COR-L47 (cell line): ENCODE data around the gene SLC12A9.
"Not testable (repeated sequence)": the region's sequence is repeated elsewhere in the genome, so short reads cannot be mapped to it uniquely, and the experiment has no call there.

ENCODE experiments used
- DNase-seq: peaks from one replicate; lab custom pipeline; 2025; lab: John Stamatoyannopoulos, UW

The SLC12A9 gene

DNA sequence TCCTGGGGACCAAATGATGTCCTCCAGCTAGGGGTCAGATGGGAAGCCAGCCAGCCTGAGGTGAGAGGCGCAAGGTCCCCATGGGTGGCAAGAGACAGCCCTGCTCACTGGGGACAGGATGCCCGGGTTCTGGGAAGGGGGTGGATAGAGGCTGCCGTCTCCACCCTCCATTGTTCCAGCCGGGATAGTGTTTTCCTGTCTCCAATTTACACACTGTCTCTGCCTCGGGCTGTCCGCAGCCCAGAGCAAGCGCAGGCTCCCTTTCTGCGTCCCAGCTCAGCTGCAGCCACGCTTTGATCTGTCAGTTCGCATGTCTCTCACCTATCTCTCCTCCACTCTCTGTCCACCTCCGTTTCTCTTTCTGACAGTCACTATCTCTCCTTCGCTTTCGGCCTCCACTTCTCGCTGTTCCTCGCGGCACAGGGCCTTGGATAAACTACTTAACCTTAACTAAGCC lies 27.3 kb upstream of the SLC12A9 start:
- DNase-seq = no peak

DNA sequence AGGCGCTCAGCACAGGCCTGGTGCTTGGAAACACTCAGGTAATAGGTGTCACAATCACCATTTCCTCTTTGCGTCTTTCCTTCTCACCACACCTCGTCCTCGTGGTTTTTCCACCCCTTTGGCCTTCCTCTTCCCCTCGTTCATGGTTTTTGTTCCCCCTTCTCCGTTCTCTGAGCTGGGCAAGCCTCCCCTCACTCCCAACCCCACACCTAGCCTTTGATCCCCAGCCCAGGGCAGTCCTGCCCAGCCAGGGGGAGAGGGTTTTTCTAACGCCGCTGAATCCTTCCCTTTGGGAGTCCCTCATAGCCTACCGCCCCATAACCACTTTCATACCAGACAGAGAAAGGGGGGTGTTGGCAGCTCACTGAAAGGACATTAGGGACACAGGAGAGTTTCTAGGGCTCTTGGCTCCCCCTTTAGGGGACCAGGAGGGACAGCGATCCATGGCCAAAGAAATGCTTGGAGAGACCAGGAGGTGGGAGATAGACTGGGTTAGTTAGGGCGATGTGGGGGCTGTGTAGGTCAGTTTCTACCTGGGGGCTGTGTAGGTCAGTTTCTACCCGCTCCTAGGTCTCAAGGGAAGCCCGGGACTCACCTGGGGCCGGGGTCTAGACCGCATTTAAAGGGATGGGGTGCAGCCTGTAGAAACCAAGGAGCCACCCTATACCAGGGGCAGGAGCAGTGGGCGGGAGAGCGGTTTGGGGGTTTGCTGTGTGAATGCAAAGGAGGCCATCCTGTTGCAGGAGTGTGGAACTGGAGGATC lies 26.6 kb upstream of the SLC12A9 start:
- DNase-seq = no peak

DNA sequence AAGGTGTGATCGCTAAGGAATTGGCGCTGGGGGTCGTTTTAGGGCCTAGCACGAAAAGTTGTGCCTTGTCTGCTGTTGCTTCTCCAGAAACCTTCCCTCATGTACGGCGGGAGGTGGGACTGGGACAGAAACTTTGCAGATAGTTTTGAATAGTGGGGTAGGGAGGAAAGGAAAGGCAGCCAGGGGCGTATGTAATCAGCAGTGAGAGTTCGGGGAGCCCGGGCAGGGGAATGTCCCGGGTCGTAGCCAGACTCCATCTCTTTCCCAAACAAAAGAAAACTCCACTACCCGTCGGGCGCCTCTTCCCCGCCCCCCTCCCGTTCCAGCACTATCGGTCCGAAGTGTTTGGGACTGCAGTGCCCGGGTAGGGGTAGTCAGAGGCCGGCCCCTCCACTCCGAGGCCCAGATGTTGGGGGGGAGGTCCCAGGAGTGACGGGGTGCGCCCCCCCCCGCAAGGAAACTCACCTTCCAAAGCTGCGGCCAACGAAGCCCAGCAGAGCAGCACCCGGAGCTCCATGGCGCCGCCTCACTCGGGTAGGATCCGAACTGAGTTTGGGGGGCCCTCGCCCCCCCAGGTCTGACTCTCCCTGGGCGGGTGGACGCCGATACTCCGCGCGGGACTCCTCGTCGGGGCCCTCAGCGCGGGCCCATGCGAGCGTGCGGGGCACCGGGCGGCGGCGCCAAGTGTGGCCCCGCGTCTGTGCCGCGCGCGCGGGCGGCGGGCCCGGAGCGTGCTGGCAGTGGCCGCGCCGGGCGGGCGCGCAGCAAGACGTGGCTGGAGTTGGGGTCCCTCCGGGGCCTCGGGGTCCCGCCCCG lies 25.8 kb upstream of the SLC12A9 start:
- no peak for DNase-seq

DNA sequence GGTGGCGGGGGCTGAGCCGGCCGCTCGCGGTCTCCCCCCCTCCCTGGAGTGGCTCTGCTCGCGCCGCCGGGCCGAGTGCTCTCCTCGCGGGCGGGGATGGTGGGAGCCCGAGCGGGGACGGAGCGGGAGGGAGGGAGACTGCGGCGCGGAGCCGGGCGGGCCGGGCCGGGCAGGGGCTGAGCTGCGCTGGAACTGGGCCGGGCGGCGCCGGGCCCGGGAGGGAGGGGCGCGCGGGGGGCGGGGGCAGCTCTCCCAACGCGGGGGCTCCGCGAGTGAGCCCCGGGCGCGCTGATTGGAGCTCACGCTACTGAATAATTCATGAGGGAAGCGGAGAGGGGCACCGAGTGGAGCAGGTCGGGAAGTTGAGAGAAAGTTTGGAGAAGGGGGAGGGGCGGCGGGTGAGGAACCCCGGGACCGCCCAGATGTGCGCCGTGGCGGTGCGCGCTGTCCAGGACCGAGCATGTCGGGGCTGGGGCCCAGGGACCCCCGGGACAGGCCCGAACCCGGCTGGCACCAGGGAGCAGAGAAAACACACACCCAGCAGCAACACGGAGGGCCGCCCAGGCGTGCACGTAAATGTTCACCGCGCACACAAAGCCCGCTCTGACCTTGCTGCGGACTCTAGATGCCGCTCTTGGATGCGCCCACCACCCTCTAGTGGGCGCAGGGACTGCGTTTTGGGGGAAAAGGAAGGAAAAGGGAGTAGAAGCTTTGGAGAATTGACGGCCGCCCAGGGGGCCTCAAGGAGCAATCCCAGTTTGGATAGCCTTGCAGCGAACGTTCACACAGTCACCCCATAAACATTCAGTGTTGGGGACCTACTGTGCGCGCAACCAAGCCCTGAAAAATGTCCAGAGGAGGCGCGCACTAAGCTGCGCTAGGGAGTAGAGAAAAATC lies 24.9 kb upstream of the SLC12A9 start, which contains the start of gene EPHB4:
TSS of gene EPHB4 (minus strand) at position 194 of the 897 bp plus-strand sequence. CDS start 493 bp downstream, outside the sequence.
- no peak for DNase-seq

DNA sequence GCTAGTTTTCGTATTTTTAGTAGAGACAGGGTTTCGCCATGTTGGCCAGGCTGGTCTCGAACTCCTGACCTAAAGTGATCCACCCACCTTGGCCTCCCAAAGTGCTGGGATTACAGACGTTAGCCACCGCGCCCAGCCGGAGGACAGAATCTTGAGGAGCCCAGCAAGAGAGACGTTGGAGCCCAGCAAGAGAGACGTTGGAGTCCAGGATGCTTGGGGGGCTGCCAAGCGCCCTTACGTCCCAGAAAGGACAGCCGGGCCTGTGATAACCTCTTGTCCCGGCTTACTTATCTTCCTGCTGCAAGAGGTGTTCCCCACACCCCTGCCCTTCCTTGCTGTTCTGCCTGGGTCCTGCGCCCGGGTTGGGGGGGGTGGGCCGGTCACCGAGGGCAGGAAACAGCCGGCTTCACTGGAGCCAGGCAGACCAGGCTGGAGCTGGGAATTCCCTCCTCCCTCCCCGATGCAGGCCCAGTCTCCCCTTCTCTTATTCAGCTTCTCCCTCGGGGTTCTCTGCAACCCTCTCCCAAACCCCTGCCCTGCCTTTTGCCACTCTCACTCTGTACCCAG lies 23.3 kb upstream of the SLC12A9 start:
- no peak for DNase-seq

DNA sequence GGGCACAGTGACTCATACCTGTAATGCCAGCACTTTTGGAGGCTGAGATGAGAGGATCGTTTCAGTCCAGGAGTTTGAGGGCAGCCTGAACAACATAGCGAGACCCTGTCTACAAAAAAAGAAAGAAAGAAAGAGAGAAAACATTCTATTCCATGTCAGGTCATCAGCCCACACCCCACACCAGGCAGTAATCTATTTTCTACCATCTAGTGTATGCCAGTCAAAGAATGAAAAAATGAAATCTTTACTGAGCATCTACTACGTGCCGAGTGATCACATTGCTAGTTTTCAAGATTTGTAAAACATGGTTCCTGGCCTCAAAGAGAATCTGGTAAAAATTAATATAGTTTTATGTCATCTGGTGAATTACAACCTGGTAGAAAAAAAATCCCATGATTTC lies 22.1 kb upstream of the SLC12A9 start:
- DNase-seq = no peak

DNA sequence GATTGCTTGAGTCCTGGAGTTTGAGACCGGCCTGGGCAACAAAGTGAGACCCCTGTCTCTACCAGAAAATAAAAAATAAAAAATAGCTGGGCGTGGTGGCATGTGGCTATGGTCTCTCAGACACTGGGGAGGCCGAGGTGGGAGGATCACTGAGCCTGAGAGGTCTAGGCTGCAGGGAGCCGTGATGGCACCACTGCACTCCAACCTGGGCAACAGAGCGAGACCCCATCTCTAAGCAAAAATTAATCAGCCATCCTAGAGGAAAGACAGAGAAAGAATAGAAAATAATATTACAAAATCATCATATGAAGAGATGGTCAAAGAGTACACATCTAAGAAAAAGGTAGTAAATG lies 20.3 kb upstream of the SLC12A9 start:
- DNase-seq = no peak

DNA sequence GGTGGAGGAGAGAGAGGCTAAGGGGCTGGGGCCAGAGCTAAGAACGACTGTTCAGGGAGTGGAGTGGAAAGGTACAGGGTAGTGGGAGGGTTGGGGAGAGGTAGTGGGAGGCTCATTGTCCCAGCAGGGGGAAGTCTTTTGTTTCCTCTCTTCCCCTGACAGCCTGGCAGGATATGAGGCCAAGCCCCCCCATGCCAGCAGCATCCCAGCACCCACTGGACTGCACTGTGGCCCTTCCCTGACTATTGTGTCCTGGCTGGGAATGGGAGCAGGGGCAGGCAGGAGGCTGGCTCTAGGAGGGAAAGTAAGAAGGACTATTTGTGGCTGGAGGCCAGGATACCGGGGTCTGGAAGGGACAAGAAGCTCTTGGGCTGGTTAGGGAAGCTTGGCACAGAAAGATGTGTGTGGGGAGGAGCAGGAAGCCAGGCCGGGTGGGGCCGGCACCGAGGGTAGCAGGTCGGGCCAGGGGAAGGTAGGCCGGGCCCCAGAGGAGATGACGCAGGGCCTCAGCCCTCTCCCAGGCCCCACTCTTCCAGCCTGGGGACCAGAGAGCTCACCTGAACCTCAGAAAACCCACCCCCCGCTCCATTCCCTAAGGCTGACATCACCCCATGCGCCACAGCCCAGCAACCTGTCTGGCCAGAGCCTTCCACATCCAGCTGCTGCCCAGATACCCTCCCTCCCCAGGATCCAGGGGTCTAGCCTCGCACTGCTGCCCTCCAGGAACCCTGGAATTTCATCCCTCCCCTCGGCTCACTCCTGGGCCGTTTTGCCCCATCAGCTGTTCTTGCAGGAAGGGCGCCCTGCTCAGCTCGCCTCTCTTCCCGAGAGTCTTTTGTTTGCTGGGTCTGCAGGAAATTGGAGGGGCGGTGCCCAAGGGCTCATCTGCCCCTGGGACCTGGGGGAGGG lies 16.4 kb upstream of the SLC12A9 start:
- peak; percentile 15 for DNase-seq

DNA sequence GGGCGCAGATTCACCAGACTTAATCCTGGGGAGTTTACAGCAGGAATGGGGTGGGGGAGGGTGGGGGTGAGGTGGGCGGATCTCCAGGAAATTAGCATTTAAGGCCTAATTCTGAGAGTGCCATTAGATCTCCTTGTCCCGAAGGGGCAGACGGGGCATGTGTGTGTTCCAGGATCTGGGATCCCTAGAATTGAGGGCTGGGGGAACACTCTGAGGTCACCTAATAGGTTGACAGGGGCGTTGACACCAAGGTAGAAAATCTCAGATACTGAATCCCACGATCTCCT lies 15.8 kb upstream of the SLC12A9 start:
- DNase-seq = no peak

DNA sequence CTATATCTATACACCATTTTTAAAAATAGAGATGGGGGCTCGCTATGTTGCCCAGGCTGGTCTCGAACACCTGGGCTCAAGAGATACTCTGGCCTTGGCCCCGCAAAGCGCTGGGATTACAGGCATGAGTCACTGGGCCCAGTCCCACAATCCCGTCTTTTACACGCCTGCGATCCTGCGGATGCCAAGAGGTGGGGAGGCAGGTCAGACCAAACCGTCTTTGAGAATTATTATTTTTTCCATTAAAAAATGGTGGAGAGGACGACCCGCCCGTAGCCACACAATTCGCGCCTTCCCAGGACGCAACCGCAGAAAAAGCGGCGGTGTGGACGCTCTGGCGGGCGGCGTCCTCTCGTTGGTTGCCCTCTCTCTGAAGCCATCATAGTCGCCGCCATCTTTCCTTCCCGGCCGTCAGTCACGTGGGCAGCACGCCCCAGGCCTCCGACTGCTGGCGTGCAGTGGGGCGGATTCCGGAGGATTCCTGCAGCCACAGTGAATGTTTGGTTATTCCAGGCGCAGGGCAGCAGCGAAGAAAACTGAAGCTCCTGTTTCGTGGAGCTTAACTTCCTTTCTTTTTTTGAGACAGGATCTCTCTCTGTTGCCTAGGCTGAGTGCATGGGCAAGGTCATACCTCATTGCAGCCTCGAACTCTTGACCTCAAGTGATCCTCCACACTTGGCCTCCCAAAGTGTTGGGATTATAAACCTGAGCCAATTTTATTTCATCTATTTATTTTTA lies 15.2 kb upstream of the SLC12A9 start:
- peak; percentile 73 for DNase-seq

DNA sequence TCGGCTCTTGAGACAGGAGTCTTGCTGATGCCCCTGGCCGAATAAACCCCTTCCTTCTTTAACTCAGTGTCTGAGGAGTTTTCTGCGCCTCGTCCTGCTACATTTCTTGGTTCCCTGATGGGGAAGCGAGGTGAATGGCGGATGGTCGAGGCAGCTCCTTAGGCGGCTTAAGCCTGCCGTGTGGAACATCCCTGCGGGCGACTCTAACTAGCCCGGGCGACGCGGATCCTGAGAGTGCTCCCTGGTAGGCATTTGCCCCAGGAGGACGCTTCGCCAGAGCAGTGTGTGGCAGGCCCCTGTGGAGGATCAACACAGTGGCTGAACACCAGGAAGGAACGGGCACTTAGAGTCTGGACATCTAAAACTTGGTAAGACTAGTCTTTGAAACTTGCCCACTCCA lies 13.2 kb upstream of the SLC12A9 start:
- DNase-seq = no peak

DNA sequence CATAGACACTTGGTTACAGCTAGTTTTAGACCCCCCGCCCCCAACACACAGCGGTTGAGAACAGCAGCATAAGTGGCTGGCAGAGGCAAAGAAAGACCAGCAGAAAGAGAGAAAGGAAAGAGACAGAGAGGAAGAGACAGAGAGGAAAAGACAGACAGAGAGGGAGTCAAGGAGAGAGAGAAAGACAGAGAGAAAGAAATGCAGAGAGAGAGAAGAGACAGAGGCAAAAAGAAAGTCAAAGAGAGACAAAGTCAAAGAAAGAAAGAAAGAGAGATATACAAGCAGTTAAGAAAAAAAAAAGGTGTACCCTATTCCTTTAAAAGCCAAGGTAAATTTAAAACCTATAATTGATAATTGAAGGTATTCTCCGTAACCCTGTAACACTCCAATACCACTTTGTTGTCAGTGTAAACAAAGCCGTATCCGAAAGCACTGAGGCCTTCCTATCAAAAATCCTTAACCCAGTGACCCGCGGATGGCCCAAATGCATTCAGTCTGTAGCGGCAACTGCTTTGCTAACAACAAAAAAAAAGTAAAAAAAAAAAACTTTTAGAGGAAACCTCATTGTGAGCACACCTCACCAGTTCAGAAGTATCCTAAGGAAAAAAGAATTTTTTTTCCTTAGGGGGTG lies 11.9 kb upstream of the SLC12A9 start:
- DNase-seq = no peak

DNA sequence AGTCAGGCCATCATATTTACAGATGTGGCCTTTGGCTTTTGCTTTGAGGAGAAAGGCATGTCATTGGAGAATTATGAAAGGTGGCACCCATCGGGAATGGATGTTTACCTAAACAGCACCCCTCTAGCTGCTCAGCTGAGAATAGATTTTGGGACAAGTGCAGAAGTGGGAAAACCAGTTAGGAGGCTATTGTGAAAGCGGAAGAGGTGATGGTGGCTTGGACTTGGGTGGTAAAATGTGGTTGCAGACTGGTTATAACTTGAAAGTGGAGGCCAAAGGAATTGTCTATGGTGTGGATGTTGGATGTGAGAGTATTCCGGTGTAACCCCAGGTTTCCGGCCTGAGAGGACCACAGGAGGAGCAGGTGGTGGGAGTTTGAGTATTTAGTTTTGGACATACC lies 5.2 kb upstream of the SLC12A9 start:
- no peak for DNase-seq

DNA sequence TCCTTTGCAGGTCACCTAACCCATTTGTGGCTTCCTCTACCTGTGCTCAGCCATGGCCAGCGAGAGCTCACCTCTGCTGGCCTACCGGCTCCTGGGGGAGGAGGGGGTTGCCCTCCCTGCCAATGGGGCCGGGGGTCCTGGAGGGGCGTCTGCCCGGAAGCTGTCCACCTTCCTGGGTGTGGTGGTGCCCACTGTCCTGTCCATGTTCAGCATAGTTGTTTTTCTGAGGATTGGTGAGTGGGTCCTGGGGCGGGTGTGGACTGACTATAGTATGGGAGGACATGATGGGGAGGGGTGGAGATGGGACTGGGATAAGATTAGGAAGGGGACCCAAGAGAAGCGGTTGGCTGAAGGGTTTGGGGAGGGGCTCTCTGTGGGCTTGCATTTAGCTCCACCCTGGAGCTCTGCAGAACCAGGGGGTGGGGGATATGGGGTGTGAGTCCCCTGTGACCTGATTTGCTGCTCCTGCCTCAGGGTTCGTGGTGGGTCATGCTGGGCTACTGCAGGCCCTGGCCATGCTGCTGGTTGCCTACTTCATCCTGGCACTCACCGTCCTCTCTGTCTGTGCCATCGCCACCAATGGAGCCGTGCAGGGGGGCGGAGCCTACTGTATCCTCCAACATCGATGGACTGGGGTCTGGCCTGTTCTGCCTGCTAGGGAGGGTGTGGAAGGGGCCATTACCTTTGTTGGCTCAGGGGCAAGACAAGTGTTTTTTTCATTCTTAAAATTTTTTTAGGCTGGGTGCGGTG lies 1.8 kb downstream of the SLC12A9 start:
- DNase-seq = no peak

DNA sequence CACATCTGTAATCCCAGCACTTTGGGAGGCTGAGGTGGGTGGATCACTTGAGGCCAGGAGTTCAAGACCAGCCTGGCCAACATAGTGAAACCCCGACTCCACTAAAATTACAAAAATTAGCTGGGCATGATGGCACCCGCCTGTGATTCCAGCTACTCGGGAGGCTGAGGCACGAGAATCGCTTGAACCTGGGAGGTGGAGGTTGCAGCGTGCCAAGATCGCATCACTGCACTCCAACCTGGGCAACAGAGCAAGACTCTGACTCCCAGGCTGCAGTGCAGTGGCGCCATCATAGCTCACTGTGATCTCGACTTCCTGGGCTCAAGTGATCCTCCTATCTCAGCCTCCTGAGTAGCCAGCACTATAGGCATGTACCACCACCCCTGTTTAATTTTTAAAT lies 2.4 kb downstream of the SLC12A9 start:
- not testable (repeated sequence) for DNase-seq

DNA sequence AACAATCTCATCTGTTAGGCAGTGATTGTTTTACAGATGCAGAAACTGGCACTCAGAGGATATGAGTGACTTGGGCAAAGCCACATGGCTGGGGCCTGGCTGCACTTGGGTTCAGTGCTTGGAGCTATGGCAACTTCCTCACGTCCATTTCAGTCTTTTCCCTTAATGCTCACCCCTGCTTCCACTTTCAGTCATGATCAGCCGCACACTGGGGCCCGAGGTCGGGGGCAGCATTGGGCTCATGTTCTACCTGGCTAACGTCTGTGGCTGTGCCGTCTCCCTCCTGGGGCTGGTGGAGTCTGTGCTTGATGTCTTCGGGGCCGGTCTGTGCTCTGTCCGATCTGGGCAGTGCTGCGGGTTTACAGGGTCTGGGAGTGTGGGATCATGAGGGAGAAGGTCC lies 3.0 kb downstream of the SLC12A9 start:
- DNase-seq = no peak

DNA sequence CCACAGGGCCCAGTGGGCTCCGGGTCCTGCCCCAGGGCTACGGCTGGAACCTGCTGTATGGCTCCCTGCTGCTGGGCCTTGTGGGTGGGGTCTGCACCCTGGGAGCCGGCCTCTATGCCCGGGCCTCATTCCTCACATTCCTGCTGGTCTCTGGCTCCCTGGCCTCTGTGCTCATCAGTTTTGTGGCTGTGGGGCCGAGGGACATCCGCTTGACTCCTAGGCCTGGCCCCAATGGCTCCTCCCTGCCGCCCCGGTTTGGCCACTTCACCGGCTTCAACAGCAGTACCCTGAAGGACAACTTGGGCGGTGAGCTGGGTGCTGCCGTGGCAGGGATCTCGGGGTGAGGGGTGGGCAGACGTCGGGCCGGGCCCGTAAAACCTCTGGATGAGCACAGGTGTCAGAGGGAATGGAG lies 4.4 kb downstream of the SLC12A9 start:
- DNase-seq = no peak

DNA sequence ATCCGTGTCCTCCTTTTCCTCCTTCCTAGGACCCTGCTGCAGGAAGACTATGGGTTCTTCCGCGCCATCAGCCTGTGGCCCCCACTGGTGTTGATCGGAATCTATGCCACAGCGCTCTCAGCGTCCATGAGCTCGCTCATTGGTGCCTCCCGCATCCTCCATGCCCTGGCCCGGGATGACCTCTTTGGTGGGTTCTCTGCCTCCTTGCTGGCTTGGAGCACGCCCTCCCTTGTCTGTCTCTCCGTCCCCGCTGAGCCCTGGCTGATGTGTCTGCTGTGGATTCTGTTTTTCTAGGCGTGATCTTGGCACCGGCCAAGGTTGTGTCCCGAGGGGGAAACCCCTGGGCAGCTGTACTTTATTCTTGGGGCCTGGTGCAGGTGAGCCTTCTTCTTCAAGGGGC lies 7.3 kb downstream of the SLC12A9 start:
- DNase-seq = no peak
